Measurements from ENCODE around the gene SPATA31C1. TPM values are rescaled to one million over a fixed set of nuclear protein-coding genes. Genes with fewer than 3 reads are reported as not detected.

Gene SPATA31C1
- total RNA-seq, 1 experiment from 2014 or later: 0.15 TPM

- Mint-ChIP-seq H3K27me3 (ENCODE audit: low read depth) (peaks cover 4% of the 10 kb centered on the region), H3K27ac (no peak overlapping the region; a peak in 1 of 7 replicates), H3K9me3 (0 out of 5 replicates have a peak, but pooled peaks cover 0 to under 1% of the 10 kb centered on the region in 2 experiments), H3K4me1 (peaks cover 17 to 19% of the 10 kb centered on the region in 2 experiments), H3K36me3 (ENCODE audit: insufficient read depth in 1 of 3, low read depth in 3 of 3) (peaks cover under 1 to 1% (median under 1%) of the 10 kb centered on the region in 3 experiments; a peak in 3 of 7 replicates), H3K4me3 (no peak overlapping the region; a peak in 1 of 5 replicates)
- H3K18ac ChIP-seq (ENCODE audit: insufficient read length, low read depth, low read length): no peak overlapping the region
- TF ChIP-seq, protein P1, sequence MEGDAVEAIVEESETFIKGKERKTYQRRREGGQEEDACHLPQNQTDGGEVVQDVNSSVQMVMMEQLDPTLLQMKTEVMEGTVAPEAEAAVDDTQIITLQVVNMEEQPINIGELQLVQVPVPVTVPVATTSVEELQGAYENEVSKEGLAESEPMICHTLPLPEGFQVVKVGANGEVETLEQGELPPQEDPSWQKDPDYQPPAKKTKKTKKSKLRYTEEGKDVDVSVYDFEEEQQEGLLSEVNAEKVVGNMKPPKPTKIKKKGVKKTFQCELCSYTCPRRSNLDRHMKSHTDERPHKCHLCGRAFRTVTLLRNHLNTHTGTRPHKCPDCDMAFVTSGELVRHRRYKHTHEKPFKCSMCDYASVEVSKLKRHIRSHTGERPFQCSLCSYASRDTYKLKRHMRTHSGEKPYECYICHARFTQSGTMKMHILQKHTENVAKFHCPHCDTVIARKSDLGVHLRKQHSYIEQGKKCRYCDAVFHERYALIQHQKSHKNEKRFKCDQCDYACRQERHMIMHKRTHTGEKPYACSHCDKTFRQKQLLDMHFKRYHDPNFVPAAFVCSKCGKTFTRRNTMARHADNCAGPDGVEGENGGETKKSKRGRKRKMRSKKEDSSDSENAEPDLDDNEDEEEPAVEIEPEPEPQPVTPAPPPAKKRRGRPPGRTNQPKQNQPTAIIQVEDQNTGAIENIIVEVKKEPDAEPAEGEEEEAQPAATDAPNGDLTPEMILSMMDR (conservative IDR thresholded peaks at IDR 0.05): no peak
- H3K4ac ChIP-seq (ENCODE audit: low read depth, low read length): no peak overlapping the region
- no peak overlapping the region for H3K14ac ChIP-seq (ENCODE audit: insufficient read depth, low read length)
- DNase-seq: no peak
- peaks cover 4% of the 10 kb centered on the region; the same call in 1 of the 2 replicates for H3K4me1 ChIP-seq (ENCODE audit: insufficient read depth, low read length)
- no peaks in the 10 kb centered on the region for H3K79me1 ChIP-seq (ENCODE audit: insufficient read depth, low read depth, low read length, poor library complexity, severe bottlenecking)
- H3K9ac ChIP-seq (ENCODE audit: extremely low read depth, insufficient read length, low read length): no peak overlapping the region
- no peak overlapping the region for H3K4me2 ChIP-seq (ENCODE audit: insufficient read depth, insufficient read length, low read length)
- no peak overlapping the region for H2BK15ac ChIP-seq (ENCODE audit: low read depth, low read length)
- H3K27ac ChIP-seq (ENCODE audit: insufficient read length, low read depth, low read length): no peak overlapping the region
- no peak overlapping the region for H4K91ac ChIP-seq (ENCODE audit: insufficient read length, low read depth, low read length)
- H3K23ac ChIP-seq (ENCODE audit: insufficient read length, low read depth, low read length): no peak overlapping the region
- H2BK5ac ChIP-seq (ENCODE audit: insufficient read length, low read length): no peak overlapping the region
- no peak overlapping the region for H2AFZ ChIP-seq (ENCODE audit: low read length)
- no peaks in the 10 kb centered on the region for H4K20me1 ChIP-seq (ENCODE audit: control insufficient read depth, insufficient read depth, insufficient read length)
- no peak overlapping the region for H2BK12ac ChIP-seq (ENCODE audit: insufficient read length, low read depth, low read length)
- no CpG with 5 or more reads among the region's 7 CpGs for WGBS (ENCODE audit: extremely low coverage, insufficient read length, low lambda C conversion rate)
- no peak overlapping the region for H4K5ac ChIP-seq (ENCODE audit: insufficient read length, low read depth, low read length)
- no peak overlapping the region for H2AK5ac ChIP-seq (ENCODE audit: insufficient read length, low read length)
- no peak overlapping the region for H4K8ac ChIP-seq (replicated peaks; ENCODE audit: insufficient read length, low read depth, low read length)
- H3K56ac ChIP-seq (ENCODE audit: insufficient read length, low read depth, low read length): no peak overlapping the region
- no peaks in the 10 kb centered on the region for H3K9me3 ChIP-seq (ENCODE audit: control insufficient read depth, low read depth, low read length)
- no peak overlapping the region for H2BK20ac ChIP-seq (ENCODE audit: low read depth, low read length, poor library complexity, severe bottlenecking)
- no peaks in the 10 kb centered on the region for H3K27me3 ChIP-seq (ENCODE audit: insufficient read depth, low read length)
- H2BK120ac ChIP-seq (ENCODE audit: low read depth, low read length, poor library complexity, severe bottlenecking): no peak overlapping the region
- H3T11ph ChIP-seq (ENCODE audit: low read length): no peak overlapping the region
- H3K23me2 ChIP-seq (ENCODE audit: insufficient read length, low read depth, low read length, poor library complexity, severe bottlenecking): no peaks in the 10 kb centered on the region
- no peaks in the 10 kb centered on the region for H3K79me2 ChIP-seq (ENCODE audit: insufficient read depth, low read length)
Observed at GRCh38 chr9:87871425-87872078, 46.2 kb upstream of the SPATA31C1 start.

Data from H9 (cell line).